GM19397 (cell line): ENCODE results near the gene GTF3C1.
A peak's percentile ranks its signal among the peaks of the same experiment; 100 is the strongest.

Source experiments
- ATAC-seq: cut with Tn5 transposase; IDR thresholded peaks from one replicate; pipeline ENCODE4 v1.9.1; 2021; ENCODE audit warnings: mild to moderate bottlenecking, moderate library complexity; ENCODE audit not compliant: unreplicated experiment

GTF3C1 gene

GRCh38 chr16:27564224-27564623 is 14.5 kb upstream of the GTF3C1 start:
- no peak for ATAC-seq

DNA sequence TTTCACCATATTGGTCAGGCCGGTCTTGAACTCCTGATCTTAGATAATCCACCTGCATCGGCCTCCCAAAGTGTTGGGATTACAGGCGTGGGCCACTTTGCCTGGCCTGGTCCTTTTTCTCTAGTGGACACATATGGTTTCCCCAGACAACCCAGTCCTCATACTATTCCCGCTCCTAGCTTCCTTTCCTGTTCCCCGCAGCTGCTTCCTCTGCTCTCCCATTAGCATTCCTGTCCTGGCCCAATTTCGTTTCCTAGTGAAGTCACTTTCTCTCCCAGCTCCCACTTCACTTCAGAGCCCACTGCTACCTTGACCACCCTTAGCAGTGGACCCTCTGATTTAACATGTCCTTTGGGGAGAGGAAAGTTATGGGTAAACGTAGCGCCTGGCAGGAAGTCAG is 11.5 kb upstream of the GTF3C1 start:
- ATAC-seq = no peak

- ATAC-seq = no peak
Measured at GRCh38 chr16:27558932-27559331, 9.2 kb upstream of the GTF3C1 start.

GRCh38 chr16:27558434-27558833 is 8.7 kb upstream of the GTF3C1 start:
- ATAC-seq = no peak

DNA sequence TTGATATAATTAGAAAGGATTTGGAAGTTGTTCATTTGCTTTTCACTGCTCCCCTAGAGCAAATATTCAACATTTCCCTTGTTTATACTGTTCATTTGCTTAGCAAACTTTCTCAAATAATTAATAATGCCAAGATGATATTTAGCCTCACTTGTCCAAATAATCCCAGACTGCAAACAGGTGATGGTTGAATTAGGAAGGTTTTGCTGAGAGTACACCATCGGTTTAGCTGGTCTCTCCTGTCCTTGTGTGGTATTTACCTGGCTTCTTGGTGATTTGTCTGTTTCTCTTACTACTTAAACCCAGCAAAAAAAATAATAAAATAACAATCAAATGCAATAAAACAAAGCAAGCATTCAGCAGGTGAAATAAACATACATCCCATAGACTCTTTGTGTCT is 6.8 kb upstream of the GTF3C1 start:
- no peak for ATAC-seq

DNA sequence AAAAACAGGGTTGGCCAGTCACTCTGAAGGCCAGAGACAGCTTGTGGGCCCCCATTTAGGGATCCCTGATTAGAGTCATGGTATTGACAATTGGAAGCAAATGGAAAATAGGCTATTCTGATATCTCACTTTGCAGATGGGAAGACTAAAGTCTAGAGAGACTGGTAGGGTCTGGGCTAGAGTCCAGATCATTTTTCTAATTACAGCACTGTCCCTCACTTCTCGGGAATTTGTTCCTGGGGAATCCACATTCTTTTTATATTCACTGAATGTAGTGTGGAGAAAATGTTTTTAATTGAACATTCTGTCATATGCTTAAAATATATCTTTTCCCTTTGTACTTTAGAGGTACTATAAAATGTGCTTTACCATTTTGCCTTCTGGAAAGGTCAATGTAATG is 1.3 kb upstream of the GTF3C1 start:
- no peak for ATAC-seq

DNA sequence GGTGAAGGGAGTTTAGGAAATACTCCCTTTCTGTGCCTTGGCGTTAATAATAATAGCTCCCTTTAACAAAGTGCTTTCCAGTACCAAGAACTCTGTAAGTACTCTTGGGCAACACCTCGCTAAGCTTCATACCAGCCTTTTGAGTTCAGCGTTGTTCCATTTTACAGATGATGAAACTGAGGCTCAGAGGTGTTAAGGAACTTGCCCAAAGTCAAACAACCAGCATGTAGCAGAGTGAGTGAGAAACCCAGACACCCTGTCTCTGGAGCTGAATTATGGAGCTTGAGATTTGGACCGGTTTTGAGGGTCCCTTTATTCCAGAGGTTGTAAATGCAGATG is 838 bp upstream of the GTF3C1 start:
- ATAC-seq = no peak

- ATAC-seq = peak; percentile 31
Measured at GRCh38 chr16:27549464-27549745, 308 bp downstream of the GTF3C1 start.

DNA sequence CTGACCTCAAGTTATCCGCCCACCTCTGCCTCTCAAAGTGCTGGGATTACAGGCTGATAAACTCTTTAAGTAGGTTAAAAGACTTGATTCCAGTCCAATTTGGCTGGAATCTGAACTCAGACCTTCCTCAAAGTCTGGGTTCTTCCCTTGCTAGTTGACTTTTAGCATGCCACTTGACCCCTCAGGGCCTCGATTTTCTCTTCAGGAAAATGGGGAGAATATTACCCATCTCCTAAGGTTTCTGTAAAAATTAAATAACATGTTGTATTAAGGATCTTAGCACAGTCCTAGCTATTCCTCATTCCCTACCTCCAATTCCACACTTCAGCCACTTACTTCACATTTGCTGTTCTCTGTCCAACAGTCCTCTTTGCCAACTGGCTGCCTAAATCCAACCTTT is 1.9 kb downstream of the GTF3C1 start:
- ATAC-seq = no peak

- ATAC-seq = no peak
Measured at GRCh38 chr16:27547134-27547533, 2.6 kb downstream of the GTF3C1 start.

- ATAC-seq = no peak
Measured at GRCh38 chr16:27544671-27545070, 5.0 kb downstream of the GTF3C1 start.

DNA sequence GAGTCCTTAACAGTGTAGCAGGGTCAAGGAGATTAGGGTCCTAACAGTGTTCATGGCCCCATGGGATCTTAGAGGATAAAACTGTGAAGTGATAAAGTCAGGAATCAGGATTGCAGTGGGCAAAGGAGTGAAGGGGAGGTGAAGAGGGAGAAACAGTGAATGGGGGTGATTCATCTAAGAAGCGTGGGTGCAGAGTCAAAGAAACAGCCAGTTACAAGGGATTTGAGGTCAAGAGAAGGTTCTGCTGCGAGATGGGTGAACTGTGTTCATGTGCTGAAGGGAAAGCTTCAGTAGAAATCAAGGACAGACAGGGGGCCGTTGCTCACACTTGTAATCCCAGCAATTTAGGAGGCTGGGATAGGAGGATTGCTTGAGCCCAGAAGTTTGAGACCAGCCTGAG is 5.9 kb downstream of the GTF3C1 start:
- ATAC-seq = no peak

DNA sequence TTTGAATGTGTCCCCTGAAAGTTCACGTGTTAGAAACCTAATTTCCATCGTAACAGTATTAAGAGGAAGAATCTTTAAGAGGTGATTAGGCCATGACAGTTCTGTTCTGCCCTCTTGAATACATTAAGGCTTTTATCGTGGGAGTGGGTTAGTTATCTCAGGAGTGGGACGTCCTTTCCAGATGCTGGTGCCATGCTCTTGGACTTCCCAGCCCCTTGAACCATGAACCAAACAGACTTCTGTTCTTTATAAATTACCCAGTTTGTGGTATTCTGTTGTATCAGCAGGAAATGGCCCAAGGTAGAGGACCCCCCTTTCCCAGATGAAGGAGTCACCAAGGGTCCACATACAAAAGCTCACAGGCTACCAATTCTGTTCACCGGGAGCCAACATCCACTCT is 10.1 kb downstream of the GTF3C1 start:
- ATAC-seq = no peak

GRCh38 chr16:27539120-27539519 is 10.6 kb downstream of the GTF3C1 start:
- ATAC-seq = no peak

DNA sequence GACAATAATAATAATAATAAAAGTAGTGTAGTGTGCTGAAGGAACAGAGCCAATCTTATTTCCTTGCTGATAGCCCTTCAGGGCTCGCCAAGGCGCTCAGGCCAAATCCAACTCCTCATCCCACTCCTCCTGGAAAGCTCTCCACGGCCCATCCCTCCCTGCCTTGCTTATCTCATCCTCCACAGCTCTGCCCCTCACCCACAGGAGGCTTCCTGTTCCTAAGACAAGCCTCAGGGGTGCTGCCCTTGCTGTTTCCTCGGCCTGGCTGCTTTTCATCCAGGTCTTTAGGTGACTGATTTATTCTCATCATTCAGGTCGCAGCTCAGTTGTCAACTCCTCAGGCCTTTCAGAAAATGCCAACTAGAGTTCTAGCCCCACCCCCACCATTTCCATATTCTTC is 11.2 kb downstream of the GTF3C1 start:
- ATAC-seq = no peak

DNA sequence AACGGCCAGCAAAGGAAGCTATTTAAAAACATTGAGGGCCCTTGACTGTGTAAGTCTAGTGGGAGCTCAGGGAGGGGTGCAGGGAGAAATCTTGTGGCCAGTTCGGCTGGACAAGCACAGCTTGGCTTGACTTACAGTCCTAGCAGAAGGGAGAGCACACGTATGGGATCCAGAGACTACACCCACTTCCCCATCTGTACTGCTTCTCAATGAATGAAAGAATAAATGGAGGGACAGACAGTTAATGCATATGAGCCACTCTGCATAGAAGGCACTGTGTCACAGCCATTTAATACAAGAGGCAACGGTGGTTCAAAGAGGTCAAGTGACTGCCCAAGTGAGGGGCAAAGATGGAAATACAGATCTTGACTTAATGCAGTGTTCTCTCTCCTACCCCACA is 15.5 kb downstream of the GTF3C1 start:
- ATAC-seq = no peak

- no peak for ATAC-seq
Measured at GRCh38 chr16:27531826-27532800, 17.6 kb downstream of the GTF3C1 start.

GRCh38 chr16:27531186-27531585 is 18.5 kb downstream of the GTF3C1 start:
- no peak for ATAC-seq

- no peak for ATAC-seq
Measured at GRCh38 chr16:27529962-27530361, 19.8 kb downstream of the GTF3C1 start.

- ATAC-seq = no peak
Measured at GRCh38 chr16:27528294-27528693, 21.4 kb downstream of the GTF3C1 start.

DNA sequence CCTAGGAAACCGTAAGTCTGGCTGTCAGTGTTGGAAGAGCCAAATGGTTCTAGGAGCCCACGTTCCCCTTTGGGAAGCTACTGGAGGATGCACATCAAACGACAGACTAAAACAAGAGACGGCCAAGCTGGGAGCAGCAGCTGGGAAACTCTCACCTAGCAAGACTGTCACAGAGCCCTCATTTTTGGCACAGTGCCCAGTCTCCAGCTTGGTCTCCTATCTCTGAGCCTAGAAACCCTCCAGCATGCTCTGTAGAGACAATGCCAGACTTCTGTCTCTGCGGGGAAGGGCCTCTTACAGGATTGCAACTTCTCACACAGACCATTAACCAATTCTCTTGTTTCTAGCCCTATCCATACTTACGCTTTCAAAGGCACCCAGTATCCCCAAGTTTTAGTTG is 23.5 kb downstream of the GTF3C1 start:
- no peak for ATAC-seq

- ATAC-seq = no peak
Measured at GRCh38 chr16:27522173-27522707, 27.5 kb downstream of the GTF3C1 start.
